ENCODE data around the gene CDC42.
"Not testable (repeated sequence)": the region's sequence is repeated elsewhere in the genome, so short reads cannot be mapped to it uniquely, and the experiment has no call there.

CDC42 gene

DNA sequence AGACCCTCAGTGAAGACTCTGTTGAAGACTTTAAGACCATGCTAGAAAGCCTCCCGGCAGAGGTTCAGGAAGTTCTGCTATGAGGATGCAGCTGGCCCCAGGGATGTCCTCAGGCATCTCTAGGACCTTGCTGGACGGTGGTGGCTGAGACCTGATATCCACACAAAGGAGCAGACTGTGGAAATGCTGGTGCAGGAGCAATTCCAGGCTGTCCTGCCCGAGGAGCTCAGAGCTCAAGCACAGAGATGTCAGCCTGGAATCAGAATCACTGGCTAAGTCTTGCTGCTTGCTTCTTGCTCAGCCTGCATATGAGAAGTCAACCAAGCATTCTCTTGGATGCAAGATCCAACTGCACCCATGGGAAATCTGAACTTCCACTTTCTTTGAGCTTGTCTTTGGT is 22.0 kb upstream of the CDC42 start:
- H2BK15ac ChIP-seq (replicated peaks; ENCODE audit: low read depth) = no peak overlapping the region
- no peak overlapping the region for H3K9ac ChIP-seq (ENCODE audit: low read length)
- H3K4ac ChIP-seq (ENCODE audit: low read depth, low read length) = no peak overlapping the region
- no CpG with 5 or more reads among the region's 3 CpGs for WGBS (ENCODE audit: extremely low coverage, insufficient coverage, low lambda C conversion rate)
- H3K56ac ChIP-seq (ENCODE audit: low read length) = no peak overlapping the region
- no peaks in the 10 kb centered on the region for H3K27me3 ChIP-seq (ENCODE audit: insufficient read depth, low read length, poor library complexity)
- H4K5ac ChIP-seq (ENCODE audit: low read length) = no peak overlapping the region
- no peak overlapping the region for H2AK5ac ChIP-seq (ENCODE audit: low read length)
- no peak overlapping the region for H3K4me3 ChIP-seq (ENCODE audit: low read length)
- no peak overlapping the region for H2BK5ac ChIP-seq (ENCODE audit: low read length)
- no peak overlapping the region for H3K23ac ChIP-seq (ENCODE audit: low read length)
- no peaks in the 10 kb centered on the region for H3K79me2 ChIP-seq (ENCODE audit: control insufficient read depth, insufficient read depth, low read length)
- H3K27ac ChIP-seq (ENCODE audit: low read depth, low read length) = no peak overlapping the region
- no peak for DNase-seq
- H3K18ac ChIP-seq (ENCODE audit: low read length) = no peak overlapping the region
- peaks cover 3% of the 10 kb centered on the region for H3K36me3 ChIP-seq (ENCODE audit: control insufficient read depth, insufficient read depth, low read length)
- H3K79me1 ChIP-seq (ENCODE audit: low read length) = peaks cover 3% of the 10 kb centered on the region
- no peak overlapping the region for H3K4me2 ChIP-seq (ENCODE audit: low read length)
- no peak overlapping the region for H2BK120ac ChIP-seq (ENCODE audit: low read depth, low read length)
- H4K8ac ChIP-seq (ENCODE audit: low read depth, low read length) = no peak overlapping the region
- H3K4me1 ChIP-seq (ENCODE audit: control insufficient read depth, low read depth, low read length) = no peaks in the 10 kb centered on the region

DNA sequence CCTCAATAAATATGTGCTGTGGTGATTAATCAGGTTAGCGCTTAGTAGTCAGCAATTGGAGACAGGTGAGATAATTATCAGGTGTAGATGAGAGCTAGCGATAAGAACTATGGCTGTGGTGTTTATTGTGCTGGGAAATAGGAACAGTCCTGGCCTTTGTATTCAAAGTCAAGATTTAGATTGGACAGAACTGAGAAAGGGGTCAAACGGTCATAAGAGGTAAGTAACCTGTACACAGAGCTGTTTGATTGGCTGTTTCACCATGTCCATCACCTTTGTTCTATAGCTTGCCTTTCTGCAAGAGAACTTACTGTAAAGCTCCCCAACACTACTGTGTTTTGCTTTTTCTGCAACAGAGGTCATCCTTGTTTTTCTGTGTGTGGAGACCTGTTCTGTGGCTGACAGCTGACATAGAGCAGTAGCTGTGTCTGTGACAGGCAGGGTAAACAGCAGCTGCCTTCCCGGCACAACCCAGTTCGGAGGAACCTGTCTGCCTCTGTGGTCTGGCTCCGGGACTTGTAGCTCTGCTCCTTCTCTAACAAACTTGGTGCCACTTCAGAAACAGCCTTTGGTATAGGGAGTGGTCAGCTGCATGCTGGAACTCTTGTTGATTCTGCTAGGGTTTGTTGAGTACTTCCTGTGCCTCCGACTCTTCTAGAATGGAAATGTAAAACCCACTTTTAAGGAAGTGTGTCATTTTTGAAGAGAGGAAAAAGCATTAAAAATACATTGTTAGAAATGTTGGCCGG is 21.1 kb upstream of the CDC42 start:
- Histone ChIP-seq H2BK5ac (ENCODE audit: low read length) (no peak overlapping the region), H3K4me3 (ENCODE audit: low read length) (no peak overlapping the region), H2BK15ac (replicated peaks; ENCODE audit: low read depth) (no peak overlapping the region), H2AK5ac (ENCODE audit: low read length) (no peak overlapping the region), H3K18ac (ENCODE audit: low read length) (no peak overlapping the region), H3K4me2 (ENCODE audit: low read length) (no peak overlapping the region), H3K27ac (ENCODE audit: low read depth, low read length) (no peak overlapping the region), H4K8ac (ENCODE audit: low read depth, low read length) (no peak overlapping the region), H3K27me3 (ENCODE audit: insufficient read depth, low read length, poor library complexity) (no peaks in the 10 kb centered on the region), H4K5ac (ENCODE audit: low read length) (no peak overlapping the region), H3K79me2 (ENCODE audit: control insufficient read depth, insufficient read depth, low read length) (no peaks in the 10 kb centered on the region), H3K56ac (ENCODE audit: low read length) (no peak overlapping the region), H3K4me1 (ENCODE audit: control insufficient read depth, low read depth, low read length) (no peaks in the 10 kb centered on the region), H3K79me1 (ENCODE audit: low read length) (peaks cover under 1% of the 10 kb centered on the region), H3K23ac (ENCODE audit: low read length) (peak overlapping the region; percentile 45), H3K4ac (ENCODE audit: low read depth, low read length) (no peak overlapping the region), H3K9ac (ENCODE audit: low read length) (no peak overlapping the region), H3K36me3 (ENCODE audit: control insufficient read depth, insufficient read depth, low read length) (peaks cover 3% of the 10 kb centered on the region), H2BK120ac (ENCODE audit: low read depth, low read length) (no peak overlapping the region)
- no CpG with 5 or more reads among the region's 8 CpGs for WGBS (ENCODE audit: extremely low coverage, insufficient coverage, low lambda C conversion rate)
- no peak for DNase-seq

DNA sequence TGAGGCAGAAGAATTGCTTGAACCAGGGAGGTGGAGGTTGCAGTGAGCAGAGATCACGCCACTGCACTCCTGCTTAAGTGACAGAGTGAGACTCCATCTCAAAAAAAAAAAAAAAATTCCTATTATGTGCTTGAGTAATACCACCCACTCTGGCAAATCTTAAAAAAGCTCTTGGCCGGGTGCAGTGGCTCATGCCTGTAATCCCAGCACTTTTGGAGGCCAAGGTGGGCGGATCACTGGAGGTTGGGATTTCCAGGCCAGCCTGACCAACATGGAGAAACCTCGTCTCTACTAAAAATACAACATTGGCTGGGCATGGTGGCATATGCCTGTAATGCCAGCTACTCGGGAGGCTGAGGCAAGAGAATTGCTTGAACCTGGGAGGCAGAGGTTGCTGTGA is 17.7 kb upstream of the CDC42 start:
- not testable (repeated sequence) for H2AK5ac ChIP-seq (ENCODE audit: low read length); H3K4ac ChIP-seq (ENCODE audit: low read depth, low read length); H3K18ac ChIP-seq (ENCODE audit: low read length); H3K27me3 ChIP-seq (ENCODE audit: insufficient read depth, low read length, poor library complexity); H3K79me2 ChIP-seq (ENCODE audit: control insufficient read depth, insufficient read depth, low read length); H3K36me3 ChIP-seq (ENCODE audit: control insufficient read depth, insufficient read depth, low read length); H3K23ac ChIP-seq (ENCODE audit: low read length); H3K27ac ChIP-seq (ENCODE audit: low read depth, low read length); H3K56ac ChIP-seq (ENCODE audit: low read length); H3K79me1 ChIP-seq (ENCODE audit: low read length); H3K9ac ChIP-seq (ENCODE audit: low read length); DNase-seq; H2BK120ac ChIP-seq (ENCODE audit: low read depth, low read length); H4K8ac ChIP-seq (ENCODE audit: low read depth, low read length); H3K4me2 ChIP-seq (ENCODE audit: low read length); H4K5ac ChIP-seq (ENCODE audit: low read length); H2BK5ac ChIP-seq (ENCODE audit: low read length); H3K4me1 ChIP-seq (ENCODE audit: control insufficient read depth, low read depth, low read length); H3K4me3 ChIP-seq (ENCODE audit: low read length); H2BK15ac ChIP-seq (replicated peaks; ENCODE audit: low read depth)
- WGBS (ENCODE audit: extremely low coverage, insufficient coverage, low lambda C conversion rate) = no CpG with 5 or more reads among the region's 5 CpGs

DNA sequence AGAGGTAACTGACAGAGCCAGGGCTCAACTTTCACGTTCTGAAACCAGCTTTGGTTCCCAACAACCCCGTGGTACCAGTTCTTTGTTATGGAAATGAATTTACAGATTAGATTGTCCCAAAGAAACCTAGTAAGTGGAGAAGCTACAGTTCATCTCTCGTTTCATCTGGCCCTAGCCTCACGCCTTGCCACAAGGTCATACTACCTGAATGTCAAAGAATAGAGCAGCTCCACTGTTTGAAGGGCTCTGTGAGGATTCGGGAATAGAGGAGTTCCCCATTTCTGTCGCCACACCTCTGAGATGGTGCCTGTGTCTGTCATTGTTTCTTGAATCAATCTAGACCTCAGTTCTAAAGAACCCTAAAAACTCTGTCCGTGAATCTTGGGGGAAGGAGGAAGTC is 15.0 kb upstream of the CDC42 start:
- no peak overlapping the region for H3K4me3 ChIP-seq (ENCODE audit: low read length)
- no peak overlapping the region for H4K5ac ChIP-seq (ENCODE audit: low read length)
- no peak overlapping the region for H3K56ac ChIP-seq (ENCODE audit: low read length)
- no peak overlapping the region for H2BK15ac ChIP-seq (replicated peaks; ENCODE audit: low read depth)
- no peak overlapping the region for H4K8ac ChIP-seq (ENCODE audit: low read depth, low read length)
- peaks cover 2% of the 10 kb centered on the region for H3K4me1 ChIP-seq (ENCODE audit: control insufficient read depth, low read depth, low read length)
- H3K36me3 ChIP-seq (ENCODE audit: control insufficient read depth, insufficient read depth, low read length) = no peaks in the 10 kb centered on the region
- no peak overlapping the region for H3K4me2 ChIP-seq (ENCODE audit: low read length)
- H3K27ac ChIP-seq (ENCODE audit: low read depth, low read length) = no peak overlapping the region
- no peak overlapping the region for H3K23ac ChIP-seq (ENCODE audit: low read length)
- no peak overlapping the region for H3K9ac ChIP-seq (ENCODE audit: low read length)
- no peak for DNase-seq
- H3K18ac ChIP-seq (ENCODE audit: low read length) = no peak overlapping the region
- no peak overlapping the region for H2BK120ac ChIP-seq (ENCODE audit: low read depth, low read length)
- no peak overlapping the region for H3K4ac ChIP-seq (ENCODE audit: low read depth, low read length)
- H3K79me2 ChIP-seq (ENCODE audit: control insufficient read depth, insufficient read depth, low read length) = no peaks in the 10 kb centered on the region
- no peaks in the 10 kb centered on the region for H3K79me1 ChIP-seq (ENCODE audit: low read length)
- no peak overlapping the region for H2AK5ac ChIP-seq (ENCODE audit: low read length)
- no CpG with 5 or more reads among the region's 7 CpGs for WGBS (ENCODE audit: extremely low coverage, insufficient coverage, low lambda C conversion rate)
- H3K27me3 ChIP-seq (ENCODE audit: insufficient read depth, low read length, poor library complexity) = no peaks in the 10 kb centered on the region
- H2BK5ac ChIP-seq (ENCODE audit: low read length) = no peak overlapping the region

DNA sequence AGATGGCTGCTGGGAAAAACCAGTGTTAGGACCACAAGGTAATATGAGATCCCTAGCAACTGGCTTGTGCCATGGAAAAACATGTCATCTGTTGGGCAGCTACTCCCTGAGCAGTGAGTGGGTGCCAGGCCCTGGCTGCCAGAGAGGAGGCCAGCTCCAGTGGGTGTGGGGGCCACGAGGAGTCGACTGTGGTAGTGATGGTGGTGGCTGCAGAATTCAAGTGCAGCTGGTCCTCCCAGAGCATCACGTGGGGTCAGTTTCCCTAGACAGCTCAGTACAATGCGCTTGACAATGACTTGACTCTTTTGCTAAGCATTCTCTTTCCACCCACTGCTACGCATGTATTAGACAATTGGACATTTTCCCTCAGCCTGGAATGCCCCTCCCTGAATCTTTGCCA is 14.5 kb upstream of the CDC42 start:
- Histone ChIP-seq H3K36me3 (ENCODE audit: control insufficient read depth, insufficient read depth, low read length) (no peaks in the 10 kb centered on the region), H3K23ac (ENCODE audit: low read length) (no peak overlapping the region), H2BK120ac (ENCODE audit: low read depth, low read length) (no peak overlapping the region), H3K18ac (ENCODE audit: low read length) (no peak overlapping the region), H2BK5ac (ENCODE audit: low read length) (no peak overlapping the region), H3K27ac (ENCODE audit: low read depth, low read length) (no peak overlapping the region), H3K27me3 (ENCODE audit: insufficient read depth, low read length, poor library complexity) (no peaks in the 10 kb centered on the region), H3K9ac (ENCODE audit: low read length) (no peak overlapping the region), H3K56ac (ENCODE audit: low read length) (no peak overlapping the region), H3K4me2 (ENCODE audit: low read length) (no peak overlapping the region), H4K5ac (ENCODE audit: low read length) (no peak overlapping the region), H3K4ac (ENCODE audit: low read depth, low read length) (no peak overlapping the region), H2BK15ac (replicated peaks; ENCODE audit: low read depth) (no peak overlapping the region), H3K79me2 (ENCODE audit: control insufficient read depth, insufficient read depth, low read length) (no peaks in the 10 kb centered on the region), H3K4me3 (ENCODE audit: low read length) (no peak overlapping the region), H4K8ac (ENCODE audit: low read depth, low read length) (no peak overlapping the region), H3K79me1 (ENCODE audit: low read length) (no peaks in the 10 kb centered on the region), H2AK5ac (ENCODE audit: low read length) (no peak overlapping the region), H3K4me1 (ENCODE audit: control insufficient read depth, low read depth, low read length) (peaks cover 2% of the 10 kb centered on the region)
- no CpG with 5 or more reads among the region's 5 CpGs for WGBS (ENCODE audit: extremely low coverage, insufficient coverage, low lambda C conversion rate)
- no peak for DNase-seq
